Inflammatory macrophage treated with lipopolysaccharide for 1 hour (primary cell): ENCODE measurements around the gene KRTAP3-2.

Experiments used
- DNase-seq, 2 donors: peaks; one replicate each; pipeline ENCODE4 v3.0.0-alpha.2; 2020 to 2022

The KRTAP3-2 gene

GRCh38 chr17:40961591-40961990, 38.1 kb downstream of the KRTAP3-2 start:
- no peak for DNase-seq

GRCh38 chr17:40960144-40960543, 39.6 kb downstream of the KRTAP3-2 start:
- DNase-seq, result no peak

GRCh38 chr17:40958086-40958953, 41.4 kb downstream of the KRTAP3-2 start:
- no peak for DNase-seq

GRCh38 chr17:40956401-40957254, 43.1 kb downstream of the KRTAP3-2 start:
- peak; percentile 40 to 62 for DNase-seq

DNA sequence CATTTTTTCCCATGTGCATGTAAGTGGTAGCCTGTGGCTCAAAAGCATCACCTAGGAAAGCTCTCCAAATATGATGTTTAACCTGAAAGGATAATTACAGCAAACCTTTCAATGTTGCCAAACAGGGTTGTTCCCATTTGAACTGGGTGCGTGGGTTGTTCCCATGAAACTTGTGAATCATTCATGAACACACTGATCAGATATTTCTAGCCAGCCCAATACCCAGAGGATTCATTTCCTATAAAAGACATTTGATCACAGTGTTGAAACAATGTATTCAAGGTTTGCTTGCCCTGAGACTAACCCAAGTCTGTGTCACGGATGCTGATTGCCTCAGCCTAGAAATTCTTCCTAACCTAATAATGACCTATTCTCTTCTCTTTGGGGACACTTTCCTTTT, 45.8 kb downstream of the KRTAP3-2 start:
- DNase-seq, result peak; percentile 78 to 89

DNA sequence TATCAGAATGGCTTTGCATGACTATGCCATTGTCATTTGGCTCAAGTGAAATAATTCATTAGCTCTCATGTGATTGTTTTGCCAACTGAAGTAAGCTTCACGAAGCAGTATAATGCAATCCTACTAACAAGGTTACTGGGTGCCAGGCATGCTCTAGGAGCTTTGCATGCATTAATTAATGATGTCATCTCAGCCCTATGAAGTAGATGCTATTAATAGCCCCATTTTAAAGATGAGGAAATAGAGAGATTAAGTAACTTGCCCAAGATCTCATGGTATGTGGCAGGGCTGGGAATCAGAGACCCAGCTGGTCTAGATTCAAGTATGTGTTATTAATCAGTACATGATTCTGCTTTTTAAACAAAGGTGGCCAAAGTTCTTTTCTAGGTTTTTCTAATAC, 47.0 kb downstream of the KRTAP3-2 start:
- peak; percentile 84 to 91 for DNase-seq

- DNase-seq, result no peak
Observed at GRCh38 chr17:40952154-40952553, 47.6 kb downstream of the KRTAP3-2 start.

DNA sequence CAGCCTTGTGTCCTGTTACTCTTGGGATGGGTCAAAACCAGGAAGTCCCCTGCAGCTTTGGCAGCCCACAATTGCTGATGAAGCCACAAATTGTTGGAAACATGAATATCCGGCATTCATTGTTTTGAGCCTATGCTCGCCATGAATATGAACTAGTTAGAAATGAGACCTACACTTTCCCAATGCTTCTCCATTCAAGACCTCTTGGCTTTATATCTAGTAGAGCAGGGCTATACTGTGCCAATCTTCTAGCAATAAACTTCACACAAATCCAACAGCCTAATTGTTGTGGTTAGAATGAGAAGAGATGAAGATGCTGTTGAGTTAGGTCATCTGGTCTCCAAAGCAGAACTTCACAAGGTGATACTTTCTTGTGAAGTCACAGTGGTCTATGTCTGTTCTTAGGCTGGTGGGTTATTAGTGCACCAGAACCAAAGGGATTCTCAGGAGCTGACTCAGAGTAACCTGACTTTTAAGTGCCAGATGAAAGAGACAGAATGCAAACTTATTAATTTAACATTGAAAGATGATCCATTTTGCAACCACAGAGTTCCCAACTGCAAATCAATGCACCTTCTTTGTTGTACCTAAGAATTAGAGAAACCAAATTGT, 48.6 kb downstream of the KRTAP3-2 start:
- DNase-seq, result no peak

DNA sequence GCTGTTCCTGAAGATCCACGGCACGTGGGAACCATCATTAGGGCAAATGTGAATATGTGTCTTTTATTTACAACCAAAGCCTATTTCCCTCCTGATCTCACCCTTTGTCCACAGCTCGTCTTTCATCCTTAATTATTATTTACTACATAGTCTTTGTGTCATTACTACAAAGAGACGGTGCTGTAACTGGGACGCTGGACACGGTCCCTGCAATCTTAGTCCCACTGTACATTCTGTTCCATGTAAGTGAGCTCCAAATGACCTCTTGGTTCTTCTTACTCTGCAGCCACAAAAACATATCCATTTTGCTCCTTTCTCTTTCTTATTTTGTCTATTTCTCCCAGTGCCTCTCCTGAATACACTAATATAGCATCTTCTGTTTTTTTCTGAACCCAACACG, 49.5 kb downstream of the KRTAP3-2 start:
- no peak for DNase-seq

- no peak for DNase-seq
Observed at GRCh38 chr17:40949418-40949817, 50.3 kb downstream of the KRTAP3-2 start.
